HEK293T (cell line): ENCODE results near the gene MAGI2.
A peak's percentile ranks its signal among the peaks of the same experiment; 100 is the strongest.

Experiments used
- CTCF ChIA-PET: fragments of 350-600 bp; formaldehyde crosslinking; extraction: SDS; loops from one replicate; lab custom pipeline; 2021; ENCODE audit warnings: antibody characterized with exemption, inconsistent platforms; lab: Yijun Ruan, JAX
- POLR2A ChIA-PET: fragments of 350-600 bp; formaldehyde crosslinking; extraction: SDS; loops from one replicate; lab custom pipeline; 2020; ENCODE audit warnings: antibody characterized with exemption, inconsistent platforms; lab: Yijun Ruan, JAX
- DNase-seq: peaks from one replicate; pipeline ENCODE4 v3.0.0; 2012; ENCODE audit warnings: mixed read lengths; ENCODE audit errors: extremely low spot score
- ARNT ChIP-seq: fragments of 450-650 bp; IDR thresholded peaks from 2 replicates; pipeline ENCODE4 v1.6.1; 2017; ENCODE audit warnings: mild to moderate bottlenecking
- BHLHE40 ChIP-seq: fragments of 450-650 bp; IDR thresholded peaks from 2 replicates; pipeline ENCODE4 v1.6.1; 2016; ENCODE audit warnings: mild to moderate bottlenecking, moderate library complexity, borderline replicate concordance
- CTBP1 ChIP-seq: fragments of 450-650 bp; IDR thresholded peaks from 2 replicates; pipeline ENCODE4 v1.6.1; 2016; ENCODE audit warnings: borderline replicate concordance
- ELF4 ChIP-seq: fragments of 450-650 bp; IDR thresholded peaks from 2 replicates; pipeline ENCODE4 v1.6.1; 2017; ENCODE audit warnings: antibody characterized with exemption
- FOXA1 ChIP-seq: fragments of 450-650 bp; IDR thresholded peaks from 2 replicates; pipeline ENCODE4 v1.6.1; 2016; ENCODE audit warnings: mild to moderate bottlenecking
- FOXK2 ChIP-seq: fragments of 450-650 bp; IDR thresholded peaks from 2 replicates; pipeline ENCODE4 v1.6.1; 2016; ENCODE audit warnings: mild to moderate bottlenecking
- FOXM1 ChIP-seq: fragments of 450-650 bp; IDR thresholded peaks from 2 replicates; pipeline ENCODE4 v1.6.1; 2017; ENCODE audit warnings: mild to moderate bottlenecking, borderline replicate concordance
- HDGF ChIP-seq: fragments of 450-650 bp; IDR thresholded peaks from 2 replicates; pipeline ENCODE4 v1.6.1; 2017; ENCODE audit warnings: antibody characterized with exemption, borderline replicate concordance
- L3MBTL2 ChIP-seq: fragments of 450-650 bp; conservative IDR thresholded peaks from 2 replicates; pipeline ENCODE4 v1.6.1; 2016; ENCODE audit warnings: mild to moderate bottlenecking
- LEF1 ChIP-seq: fragments of 450-650 bp; IDR thresholded peaks from 2 replicates; pipeline ENCODE4 v1.6.1; 2017; ENCODE audit warnings: mild to moderate bottlenecking, borderline replicate concordance
- NFRKB ChIP-seq: fragments of 450-650 bp; IDR thresholded peaks from 2 replicates; pipeline ENCODE4 v1.6.1; 2016; ENCODE audit warnings: mild to moderate bottlenecking, moderate library complexity
- SP1 ChIP-seq: fragments of 450-650 bp; IDR thresholded peaks from 2 replicates; pipeline ENCODE4 v1.6.1; 2017
- SUZ12 ChIP-seq: fragments of 450-650 bp; IDR thresholded peaks from 2 replicates; pipeline ENCODE4 v1.6.1; 2016; ENCODE audit warnings: mild to moderate bottlenecking
- TARDBP ChIP-seq: fragments of 450-650 bp; IDR thresholded peaks from 2 replicates; pipeline ENCODE4 v1.6.1; 2016
- ZNF384 ChIP-seq: fragments of 450-650 bp; IDR thresholded peaks from 2 replicates; pipeline ENCODE4 v1.6.1; 2016
- TF ChIP-seq, protein P1 (sequence below): fragments of 450-650 bp; IDR thresholded peaks from 2 replicates; pipeline ENCODE4 v1.6.1; 2016

Gene MAGI2

DNA sequence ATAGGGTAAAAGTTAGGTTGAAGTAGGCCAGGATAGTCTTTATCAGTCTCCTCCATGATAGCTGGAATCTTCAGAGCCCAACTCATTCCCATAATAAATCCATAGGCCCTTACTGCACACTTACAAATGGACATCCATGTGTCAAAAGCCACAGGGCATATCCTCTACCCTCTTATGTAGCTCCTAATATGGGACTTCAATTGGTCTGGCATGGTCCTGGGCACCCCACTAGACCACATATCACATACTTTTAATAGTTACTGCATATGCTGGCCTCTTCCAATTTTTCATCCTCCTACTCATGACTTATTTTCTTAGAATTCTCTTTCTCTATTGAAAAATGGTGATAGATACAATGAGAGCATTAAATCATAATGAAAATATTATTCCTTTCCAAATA is 169.3 kb downstream of the MAGI2 start:
- ChIA-PET CTCF (no interaction called here), POLR2A (no interaction called here)
- no peak for TF ChIP-seq HDGF
- TF ChIP-seq, protein P1, sequence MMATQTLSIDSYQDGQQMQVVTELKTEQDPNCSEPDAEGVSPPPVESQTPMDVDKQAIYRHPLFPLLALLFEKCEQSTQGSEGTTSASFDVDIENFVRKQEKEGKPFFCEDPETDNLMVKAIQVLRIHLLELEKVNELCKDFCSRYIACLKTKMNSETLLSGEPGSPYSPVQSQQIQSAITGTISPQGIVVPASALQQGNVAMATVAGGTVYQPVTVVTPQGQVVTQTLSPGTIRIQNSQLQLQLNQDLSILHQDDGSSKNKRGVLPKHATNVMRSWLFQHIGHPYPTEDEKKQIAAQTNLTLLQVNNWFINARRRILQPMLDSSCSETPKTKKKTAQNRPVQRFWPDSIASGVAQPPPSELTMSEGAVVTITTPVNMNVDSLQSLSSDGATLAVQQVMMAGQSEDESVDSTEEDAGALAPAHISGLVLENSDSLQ: no peak
- TF ChIP-seq ZNF384: no peak
- no peak for TF ChIP-seq LEF1
- TF ChIP-seq L3MBTL2: no peak
- no peak for TF ChIP-seq CTBP1
- TF ChIP-seq FOXM1: no peak
- no peak for TF ChIP-seq BHLHE40
- TF ChIP-seq ARNT: no peak
- no peak for TF ChIP-seq SUZ12
- no peak for TF ChIP-seq ELF4
- TF ChIP-seq TARDBP: no peak
- TF ChIP-seq FOXK2: no peak
- no peak for TF ChIP-seq SP1
- TF ChIP-seq FOXA1: no peak
- no peak for TF ChIP-seq NFRKB
- no peak for DNase-seq

DNA sequence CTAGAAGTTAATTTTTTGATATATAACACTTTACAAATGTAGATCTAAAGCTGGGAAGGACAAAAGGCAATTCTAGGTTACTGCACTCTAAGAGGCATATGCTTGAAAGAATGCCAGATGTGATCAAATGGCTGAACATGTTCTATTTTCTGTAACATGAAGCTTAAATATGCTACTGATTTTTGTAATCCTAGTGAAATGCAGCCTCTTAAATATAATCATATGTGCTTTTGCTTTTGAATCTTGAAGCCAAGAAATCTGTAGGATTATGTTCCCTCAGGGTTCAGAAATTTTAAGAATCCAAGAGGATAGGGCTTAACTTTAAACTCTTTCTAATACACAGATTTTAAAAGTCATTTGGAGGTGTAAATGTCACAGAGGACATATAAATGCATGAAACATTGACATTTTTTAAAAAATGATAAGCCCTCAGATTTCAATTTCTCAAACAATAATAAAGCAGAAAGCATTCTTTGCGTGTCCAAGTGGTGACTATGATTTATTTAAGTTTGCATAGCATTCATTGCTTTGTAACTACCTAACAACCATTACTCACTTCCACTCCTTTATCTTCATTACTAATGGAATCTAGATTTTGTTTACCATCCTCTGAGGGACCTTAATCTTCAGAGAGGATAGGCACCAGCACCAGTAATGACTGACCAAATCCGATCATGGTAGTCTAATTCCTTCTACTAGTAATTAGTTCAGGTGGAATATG is 170.4 kb downstream of the MAGI2 start:
- ChIA-PET CTCF (interaction anchor here (1.1 kb wide), 1 partner anchor 15 kb away, joined by 4 read pairs; no protein-coding TSS in a partner anchor), POLR2A (no interaction called here)
- no peak for DNase-seq
- TF ChIP-seq LEF1: no peak
- no peak for TF ChIP-seq SUZ12
- no peak for TF ChIP-seq FOXA1
- TF ChIP-seq, protein P1: no peak
- no peak for TF ChIP-seq TARDBP
- no peak for TF ChIP-seq L3MBTL2
- no peak for TF ChIP-seq CTBP1
- TF ChIP-seq HDGF: no peak
- TF ChIP-seq SP1: no peak
- TF ChIP-seq BHLHE40: no peak
- no peak for TF ChIP-seq FOXK2
- TF ChIP-seq NFRKB: no peak

DNA sequence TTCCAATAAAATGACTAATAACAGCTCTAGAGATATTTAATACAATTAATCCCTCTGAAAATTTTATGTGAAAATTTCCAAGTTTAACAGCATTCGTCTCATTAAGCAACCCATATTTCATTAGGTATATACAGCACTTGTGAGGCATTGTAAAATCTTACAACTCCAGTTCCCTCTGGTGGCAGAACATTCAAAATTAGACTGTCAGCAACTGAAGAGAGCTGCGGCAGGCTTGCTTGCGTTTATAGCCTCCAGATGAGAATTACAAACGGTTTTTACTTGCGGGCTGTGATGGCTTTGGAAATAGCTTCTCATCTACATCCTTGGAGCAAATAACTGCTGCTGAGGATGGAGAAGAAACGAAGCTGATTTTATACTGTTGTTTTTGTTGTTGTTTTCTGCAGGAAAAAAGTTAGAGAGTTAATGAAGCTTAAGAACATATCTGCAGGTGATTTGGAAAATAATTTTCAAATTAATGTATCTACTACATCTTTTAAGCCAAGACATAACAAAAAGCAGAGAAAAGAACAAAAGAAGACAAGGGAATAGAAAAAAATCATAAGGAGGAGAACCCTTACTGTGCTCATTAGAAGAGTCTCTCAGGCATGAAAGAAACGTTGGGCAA is 171.3 kb downstream of the MAGI2 start:
- ChIA-PET CTCF (interaction anchor here (0.6 to 1.1 kb wide), 2 partner anchors 16 to 1662 kb away, joined by 3 to 4 read pairs; no protein-coding TSS in a partner anchor), POLR2A (no interaction called here)
- TF ChIP-seq HDGF: no peak
- peak; percentile 29 for DNase-seq

DNA sequence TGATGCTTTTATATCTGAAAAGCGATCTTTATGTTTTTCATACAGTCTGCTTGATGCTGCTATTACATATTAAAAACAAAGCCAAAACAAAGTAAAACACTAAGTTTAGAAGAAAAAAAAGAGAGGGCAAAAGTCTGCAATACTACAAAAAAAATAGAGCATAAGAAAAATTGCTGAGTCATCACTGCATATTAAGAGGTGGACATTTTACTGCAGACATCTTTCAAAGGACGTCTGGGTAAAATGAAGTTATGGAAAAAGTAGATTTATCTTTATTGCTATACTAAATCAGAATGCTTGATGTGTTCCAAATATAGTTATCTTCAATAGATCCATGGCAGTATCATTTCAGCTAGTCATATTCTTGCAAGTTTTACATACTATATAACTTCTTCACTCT is 172.0 kb downstream of the MAGI2 start:
- TF ChIP-seq ZNF384 (no peak), FOXA1 (no peak), LEF1 (no peak), BHLHE40 (no peak), SUZ12 (no peak), FOXM1 (no peak), NFRKB (no peak), ARNT (no peak), SP1 (no peak), ELF4 (no peak), TARDBP (no peak)
- DNase-seq: no peak
- ChIA-PET CTCF (no interaction called here), POLR2A (no interaction called here)

DNA sequence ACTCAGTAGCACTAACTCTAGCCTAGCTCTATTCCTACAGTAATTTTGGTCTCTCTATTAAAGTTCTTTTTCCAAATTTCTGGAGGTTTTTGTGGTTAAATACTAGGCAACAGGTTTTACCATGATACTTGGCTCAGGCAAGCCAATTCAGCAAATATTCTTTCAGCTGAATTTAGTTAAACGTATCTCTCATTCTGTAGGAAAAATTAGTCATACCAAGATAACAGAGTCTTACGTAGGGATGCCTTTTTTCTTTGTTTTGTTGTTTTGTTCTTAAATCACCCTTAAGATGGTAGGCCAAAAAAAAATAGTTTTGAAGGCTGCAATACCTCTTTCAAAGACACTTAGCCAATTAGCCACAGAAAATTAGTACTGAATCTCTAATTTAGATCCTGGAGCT is 180.5 kb downstream of the MAGI2 start:
- TF ChIP-seq FOXM1: no peak
- no peak for TF ChIP-seq CTBP1
- TF ChIP-seq NFRKB: no peak
- no peak for TF ChIP-seq TARDBP
- TF ChIP-seq ARNT: no peak
- TF ChIP-seq, protein P1: no peak
- TF ChIP-seq FOXK2: no peak
- TF ChIP-seq FOXA1: no peak
- TF ChIP-seq ELF4: no peak
- no peak for TF ChIP-seq HDGF
- no peak for TF ChIP-seq L3MBTL2
- no peak for TF ChIP-seq LEF1
- no peak for TF ChIP-seq SUZ12
- TF ChIP-seq SP1: no peak
- TF ChIP-seq BHLHE40: no peak
- no peak for TF ChIP-seq ZNF384
- CTCF ChIA-PET: interaction anchor here (0.7 kb wide), 1 partner anchor 595 kb away, joined by 3 read pairs; no protein-coding TSS in a partner anchor
- POLR2A ChIA-PET: no interaction called here
- DNase-seq: no peak

DNA sequence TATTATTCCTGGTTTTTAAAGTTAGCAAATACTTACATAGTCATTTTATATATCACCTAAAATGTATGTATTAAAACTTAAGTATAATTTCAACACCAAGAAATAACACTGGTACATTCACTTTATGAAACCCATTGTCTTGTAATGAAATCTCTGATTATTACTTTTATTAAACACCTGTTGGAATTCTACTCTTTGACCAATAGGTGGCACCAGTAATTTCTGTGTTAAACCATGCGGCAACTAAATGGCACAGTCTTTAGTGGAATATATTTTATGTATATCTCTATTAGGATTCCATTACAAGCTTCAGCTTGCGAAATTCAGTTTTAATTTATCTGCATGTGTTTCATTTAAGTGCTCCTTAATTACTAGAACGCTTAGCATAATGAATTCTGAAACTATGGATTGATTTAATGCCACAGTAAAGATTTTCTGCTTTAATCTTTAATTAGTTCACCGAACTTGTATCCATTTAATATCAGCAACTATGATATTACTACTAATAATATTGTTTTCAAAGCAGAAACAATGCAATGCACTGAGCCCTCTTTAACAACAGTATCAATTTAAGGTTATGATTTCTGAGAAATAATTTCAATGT is 181.3 kb downstream of the MAGI2 start:
- ChIA-PET POLR2A (no interaction called here), CTCF (no interaction called here)
- TF ChIP-seq CTBP1 (no peak), LEF1 (no peak), TARDBP (no peak), FOXK2 (no peak), FOXM1 (no peak), HDGF (no peak), ZNF384 (no peak), SP1 (no peak), FOXA1 (no peak), SUZ12 (no peak), BHLHE40 (no peak)
- TF ChIP-seq, protein P1: no peak
- peak; percentile 27 for DNase-seq
